Left lung (tissue), 8 donors: ENCODE results near the gene HSD17B14. TPM values are rescaled to one million over a fixed set of nuclear protein-coding genes. Genes with fewer than 3 reads are reported as not detected.

Source experiments
- polyA plus RNA-seq, 6 donors: library from polyadenylated mRNA; unstranded; fragments of 120-200 nt; gene quantifications; one replicate each; pipeline ENCODE4 v1.2.1, GENCODE V29; 2013; ENCODE audit not compliant: insufficient read length in 6 of 6
- total RNA-seq, 2 donors: library from RNA; stranded (reverse); fragmentation: NEBNext Ultra II Directional; extraction: Animal tissue kit (Norgen Biotek cat#: 25700); gene quantifications; one replicate each; pipeline ENCODE4 v1.2.1, GENCODE V29; 2021
- donor health status: DM: no; HTN: yes; CAD: no.
- donor health status: DM: no; HTN: no; CAD: no.

Gene HSD17B14
- total and polyA plus RNA-seq, 8 donors, result 6.7 to 20.3 (median 9.3) TPM

Other genes starting within 250 kb of the HSD17B14 start
Only the 30 nearest of the 33 such genes appear.
- 10 to 100 TPM; 15.5 to 50.0 TPM for gene FAM83E, start 221.4 kb downstream of the HSD17B14 start, total RNA-seq
- 10 to 100 TPM in 2 of 6 donors, 1 to 10 TPM in 4; 4.7 to 12.3 (median 5.8) TPM for gene FAM83E, start 221.4 kb downstream of the HSD17B14 start, polyA plus RNA-seq
- 1,000 to 10,000 TPM; 1,028 to 1,088 TPM for gene RPL18, start 217.3 kb downstream of the HSD17B14 start, total RNA-seq
- gene RPL18, start 217.3 kb downstream of the HSD17B14 start, polyA plus RNA-seq, result 1,000 to 10,000 TPM; 1,451 to 1,744 (median 1,588) TPM
- gene SPHK2, start 217.0 kb downstream of the HSD17B14 start, total RNA-seq, result 10 to 100 TPM; 21.3 to 27.5 TPM
- 10 to 100 TPM; 10.2 to 17.1 (median 14.1) TPM for gene SPHK2, start 217.0 kb downstream of the HSD17B14 start, polyA plus RNA-seq
- gene DBP, start 199.1 kb downstream of the HSD17B14 start, total RNA-seq, result 10 to 100 TPM in 1 of 2 donors, 1 to 10 TPM in 1; 8.9 to 10.5 TPM
- gene DBP, start 199.1 kb downstream of the HSD17B14 start, polyA plus RNA-seq, result 10 to 100 TPM in 2 of 6 donors, 1 to 10 TPM in 4; 6.4 to 11.1 (median 9.5) TPM
- 1 to 10 TPM; 3.6 to 3.9 TPM for gene CA11, start 190.3 kb downstream of the HSD17B14 start, total RNA-seq
- gene CA11, start 190.3 kb downstream of the HSD17B14 start, polyA plus RNA-seq, result 1 to 10 TPM; 3.7 to 5.6 (median 5.0) TPM
- gene NTN5, start 163.5 kb downstream of the HSD17B14 start, total RNA-seq, result under 1 TPM; 0.29 to 0.73 TPM
- gene NTN5, start 163.5 kb downstream of the HSD17B14 start, polyA plus RNA-seq, result 1 to 10 TPM in 4 of 6 donors, under 1 TPM in 2; 0.66 to 1.4 (median 1.1) TPM
- gene FUT2, start 140.5 kb downstream of the HSD17B14 start, total RNA-seq, result 1 to 10 TPM; 1.1 to 2.7 TPM
- 1 to 10 TPM; 2.1 to 3.7 (median 2.8) TPM for gene FUT2, start 140.5 kb downstream of the HSD17B14 start, polyA plus RNA-seq
- gene MAMSTR, start 116.8 kb downstream of the HSD17B14 start, total RNA-seq, result 1 to 10 TPM; 1.3 to 1.5 TPM
- 1 to 10 TPM; 4.3 to 5.2 (median 4.6) TPM for gene MAMSTR, start 116.8 kb downstream of the HSD17B14 start, polyA plus RNA-seq
- gene RASIP1, start 95.9 kb downstream of the HSD17B14 start, total RNA-seq, result 10 to 100 TPM; 15.0 to 25.4 TPM
- gene RASIP1, start 95.9 kb downstream of the HSD17B14 start, polyA plus RNA-seq, result 10 to 100 TPM; 16.0 to 29.9 (median 23.8) TPM
- gene IZUMO1, start 89.6 kb downstream of the HSD17B14 start, total RNA-seq, result 1 to 10 TPM in 1 of 2 donors, under 1 TPM in 1; 0.96 to 1.5 TPM
- gene IZUMO1, start 89.6 kb downstream of the HSD17B14 start, polyA plus RNA-seq, result 1 to 10 TPM; 1.1 to 3.6 (median 1.8) TPM
- gene FUT1, start 83.8 kb downstream of the HSD17B14 start, total RNA-seq, result 1 to 10 TPM; 6.0 to 8.7 TPM
- 1 to 10 TPM; 5.1 to 8.6 (median 6.5) TPM for gene FUT1, start 83.8 kb downstream of the HSD17B14 start, polyA plus RNA-seq
- not detected for gene FGF21, start 81.0 kb downstream of the HSD17B14 start, total RNA-seq
- gene FGF21, start 81.0 kb downstream of the HSD17B14 start, polyA plus RNA-seq, result not detected
- 10 to 100 TPM; 68.5 to 87.5 TPM for gene BCAT2, start 25.5 kb downstream of the HSD17B14 start, total RNA-seq
- gene BCAT2, start 25.5 kb downstream of the HSD17B14 start, polyA plus RNA-seq, result 10 to 100 TPM; 37.0 to 50.1 (median 42.2) TPM
- gene PLEKHA4, start 32.1 kb upstream of the HSD17B14 start, total RNA-seq, result 10 to 100 TPM; 21.0 to 37.3 TPM
- 10 to 100 TPM; 14.4 to 21.1 (median 17.4) TPM for gene PLEKHA4, start 32.1 kb upstream of the HSD17B14 start, polyA plus RNA-seq
- 10 to 100 TPM; 68.4 to 74.8 TPM for gene PPP1R15A, start 35.9 kb upstream of the HSD17B14 start, total RNA-seq
- 100 to 1,000 TPM in 1 of 6 donors, 10 to 100 TPM in 5; 36.3 to 110 (median 58.4) TPM for gene PPP1R15A, start 35.9 kb upstream of the HSD17B14 start, polyA plus RNA-seq
- gene TULP2, start 62.3 kb upstream of the HSD17B14 start, total RNA-seq, result 1 to 10 TPM in 1 of 2 donors, under 1 TPM in 1; 0.89 to 1.2 TPM
- gene TULP2, start 62.3 kb upstream of the HSD17B14 start, polyA plus RNA-seq, result 1 to 10 TPM in 3 of 6 donors, under 1 TPM in 3; 0.72 to 1.4 (median 1.1) TPM
- gene NUCB1, start 63.8 kb upstream of the HSD17B14 start, total RNA-seq, result 100 to 1,000 TPM; 286 to 331 TPM
- 100 to 1,000 TPM; 171 to 210 (median 192) TPM for gene NUCB1, start 63.8 kb upstream of the HSD17B14 start, polyA plus RNA-seq
- 1 to 10 TPM; 3.3 to 4.1 TPM for gene DHDH, start 97.2 kb upstream of the HSD17B14 start, total RNA-seq
- gene DHDH, start 97.2 kb upstream of the HSD17B14 start, polyA plus RNA-seq, result 1 to 10 TPM in 5 of 6 donors, under 1 TPM in 1; 0.86 to 2.4 (median 1.8) TPM
- gene BAX, start 118.4 kb upstream of the HSD17B14 start, total RNA-seq, result 100 to 1,000 TPM; 130 to 141 TPM
- gene BAX, start 118.4 kb upstream of the HSD17B14 start, polyA plus RNA-seq, result 10 to 100 TPM; 47.7 to 69.7 (median 60.8) TPM
- 1,000 to 10,000 TPM; 8,739 to 9,329 TPM for gene FTL, start 128.8 kb upstream of the HSD17B14 start, total RNA-seq
- gene FTL, start 128.8 kb upstream of the HSD17B14 start, polyA plus RNA-seq, result 1,000 to 10,000 TPM; 1,119 to 1,450 (median 1,279) TPM
- 10 to 100 TPM; 42.5 to 49.0 TPM for gene GYS1, start 156.8 kb upstream of the HSD17B14 start, total RNA-seq
- gene GYS1, start 156.8 kb upstream of the HSD17B14 start, polyA plus RNA-seq, result 10 to 100 TPM; 45.2 to 56.3 (median 50.0) TPM
- 10 to 100 TPM; 46.6 to 66.6 TPM for gene RUVBL2, start 157.4 kb upstream of the HSD17B14 start, total RNA-seq
- gene RUVBL2, start 157.4 kb upstream of the HSD17B14 start, polyA plus RNA-seq, result 10 to 100 TPM; 67.9 to 83.7 (median 76.8) TPM
- not detected for gene LHB, start 180.6 kb upstream of the HSD17B14 start, total RNA-seq
- under 1 TPM in 2 of 6 donors, not detected in 4; 0.31 to 0.57 TPM for gene LHB, start 180.6 kb upstream of the HSD17B14 start, polyA plus RNA-seq
- not detected for gene CGB3, start 187.8 kb upstream of the HSD17B14 start, total RNA-seq
- gene CGB3, start 187.8 kb upstream of the HSD17B14 start, polyA plus RNA-seq, result under 1 TPM in 1 of 6 donors, not detected in 5; 0.81 TPM
- not detected for gene CGB2, start 195.4 kb upstream of the HSD17B14 start, total RNA-seq
- not detected for gene CGB2, start 195.4 kb upstream of the HSD17B14 start, polyA plus RNA-seq
- not detected for gene CGB1, start 200.4 kb upstream of the HSD17B14 start, total RNA-seq
- not detected for gene CGB1, start 200.4 kb upstream of the HSD17B14 start, polyA plus RNA-seq
- under 1 TPM in 1 of 2 donors, not detected in 1; 0.50 TPM for gene CGB5, start 207.4 kb upstream of the HSD17B14 start, total RNA-seq
- gene CGB5, start 207.4 kb upstream of the HSD17B14 start, polyA plus RNA-seq, result not detected
- gene CGB8, start 212.6 kb upstream of the HSD17B14 start, total RNA-seq, result not detected
- gene CGB8, start 212.6 kb upstream of the HSD17B14 start, polyA plus RNA-seq, result under 1 TPM in 1 of 6 donors, not detected in 5; 0.89 TPM
- under 1 TPM; 0.09 to 0.34 TPM for gene CGB7, start 221.3 kb upstream of the HSD17B14 start, total RNA-seq
- gene CGB7, start 221.3 kb upstream of the HSD17B14 start, polyA plus RNA-seq, result under 1 TPM; 0.11 to 0.69 (median 0.18) TPM
- gene NTF4, start 228.3 kb upstream of the HSD17B14 start, total RNA-seq, result 1 to 10 TPM; 2.1 to 6.2 TPM
- 1 to 10 TPM in 2 of 6 donors, under 1 TPM in 4; 0.63 to 1.6 (median 0.78) TPM for gene NTF4, start 228.3 kb upstream of the HSD17B14 start, polyA plus RNA-seq